GM12872 (cell line): Measurements from ENCODE around the gene CCDC126.

Source experiments
- CTCF ChIP-seq: IDR thresholded peaks from 3 replicates; pipeline ENCODE4 v1.5.1; 2011; ENCODE audit warnings: low read depth, mild to moderate bottlenecking, low read length, moderate library complexity; ENCODE audit not compliant: insufficient read depth

The CCDC126 gene

GRCh38 chr7:23689165-23689564 is 92.0 kb downstream of the CCDC126 start:
- TF ChIP-seq CTCF: no peak

GRCh38 chr7:23691320-23691719 is 94.1 kb downstream of the CCDC126 start:
- TF ChIP-seq CTCF: no peak

- no peak for TF ChIP-seq CTCF
These were observed 96.0 kb downstream of the CCDC126 start for GRCh38 chr7:23693224-23693623.
